ENCODE data around the gene FBXW7. TPM values are rescaled to one million over a fixed set of nuclear protein-coding genes. Genes with fewer than 3 reads are reported as not detected.

The FBXW7 gene
- total and polyA plus RNA-seq, 2 donors from 2014 or later = 5.5 to 64.0 TPM

DNA sequence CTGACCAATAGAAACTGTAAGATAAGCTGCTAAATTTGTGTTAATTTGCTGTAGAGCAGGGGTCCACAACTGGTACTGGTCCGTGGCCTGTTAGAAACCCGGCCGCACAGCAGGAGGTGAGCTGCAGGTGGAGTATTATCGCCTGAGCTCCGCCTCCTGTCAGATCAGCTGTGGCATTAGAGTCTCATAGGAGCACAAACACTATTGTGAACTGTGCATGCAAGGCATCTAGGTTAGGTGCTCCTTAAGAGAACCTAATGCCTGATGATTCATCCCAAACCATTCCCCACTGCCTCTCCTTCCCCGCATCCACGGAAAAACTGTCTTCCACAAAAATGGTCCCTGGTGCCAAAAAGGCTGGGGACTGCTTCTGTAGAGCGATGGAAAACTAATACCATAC, 19.7 kb downstream of the FBXW7 start:
- H3K27ac ChIP-seq (ENCODE audit: low read depth in 2 of 2, low read length in 2 of 2) = no peak overlapping the region
- no peaks in the 10 kb centered on the region for H3K27me3 ChIP-seq (ENCODE audit: control insufficient read depth, insufficient read depth, low read length)
- H3K36me3 ChIP-seq (ENCODE audit: control insufficient read depth in 2 of 3, insufficient read depth in 3 of 3, low read length in 3 of 3) = no peaks in the 10 kb centered on the region
- no peak overlapping the region for H3K4me3 ChIP-seq (ENCODE audit: low read length in 3 of 3)
- TF ChIP-seq, protein P1, sequence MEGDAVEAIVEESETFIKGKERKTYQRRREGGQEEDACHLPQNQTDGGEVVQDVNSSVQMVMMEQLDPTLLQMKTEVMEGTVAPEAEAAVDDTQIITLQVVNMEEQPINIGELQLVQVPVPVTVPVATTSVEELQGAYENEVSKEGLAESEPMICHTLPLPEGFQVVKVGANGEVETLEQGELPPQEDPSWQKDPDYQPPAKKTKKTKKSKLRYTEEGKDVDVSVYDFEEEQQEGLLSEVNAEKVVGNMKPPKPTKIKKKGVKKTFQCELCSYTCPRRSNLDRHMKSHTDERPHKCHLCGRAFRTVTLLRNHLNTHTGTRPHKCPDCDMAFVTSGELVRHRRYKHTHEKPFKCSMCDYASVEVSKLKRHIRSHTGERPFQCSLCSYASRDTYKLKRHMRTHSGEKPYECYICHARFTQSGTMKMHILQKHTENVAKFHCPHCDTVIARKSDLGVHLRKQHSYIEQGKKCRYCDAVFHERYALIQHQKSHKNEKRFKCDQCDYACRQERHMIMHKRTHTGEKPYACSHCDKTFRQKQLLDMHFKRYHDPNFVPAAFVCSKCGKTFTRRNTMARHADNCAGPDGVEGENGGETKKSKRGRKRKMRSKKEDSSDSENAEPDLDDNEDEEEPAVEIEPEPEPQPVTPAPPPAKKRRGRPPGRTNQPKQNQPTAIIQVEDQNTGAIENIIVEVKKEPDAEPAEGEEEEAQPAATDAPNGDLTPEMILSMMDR (IDR thresholded peaks at IDR 0.05; ENCODE audit: borderline replicate concordance, extremely low read depth, insufficient read depth) = no peak
- intact Hi-C loops (cut with DNase I) = no loop called here
- H3K4me1 ChIP-seq (ENCODE audit: control insufficient read depth in 2 of 3, insufficient read depth in 2 of 3, low read depth in 1 of 3, low read length in 3 of 3) = no peaks in the 10 kb centered on the region
- no peak overlapping the region for H3K9ac ChIP-seq (ENCODE audit: low read length in 3 of 3)
- H3K9me3 ChIP-seq (ENCODE audit: control insufficient read depth in 2 of 3, insufficient read depth in 1 of 3, low read length in 3 of 3) = no peaks in the 10 kb centered on the region
- FAIRE-seq (no peak), DNase-seq (no peak)

DNA sequence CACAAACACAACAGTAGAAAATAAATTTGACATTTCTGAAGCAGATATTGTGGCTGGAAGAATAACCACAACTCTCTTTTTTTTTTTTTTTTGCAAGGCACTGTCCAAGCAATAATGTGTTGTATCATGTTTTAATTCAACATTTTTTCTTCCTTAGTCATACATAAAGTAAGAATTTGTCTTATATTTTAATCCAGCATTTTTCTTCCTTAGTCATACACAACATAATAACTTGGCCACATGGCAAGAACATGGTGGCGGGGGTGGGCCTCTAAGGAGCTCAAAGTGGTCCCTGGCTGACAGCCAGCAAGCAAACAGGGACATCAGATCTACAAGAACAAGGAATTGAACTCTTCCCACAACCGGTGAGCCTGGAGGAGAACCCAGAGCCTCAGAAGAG, 20.2 kb downstream of the FBXW7 start:
- H3K27me3 ChIP-seq (ENCODE audit: control insufficient read depth, insufficient read depth, low read length) = no peaks in the 10 kb centered on the region
- H3K27ac ChIP-seq (ENCODE audit: low read depth in 2 of 2, low read length in 2 of 2) = no peak overlapping the region
- H3K4me1 ChIP-seq (ENCODE audit: control insufficient read depth in 2 of 3, insufficient read depth in 2 of 3, low read depth in 1 of 3, low read length in 3 of 3) = no peaks in the 10 kb centered on the region
- FAIRE-seq (no peak), DNase-seq (no peak)
- no peaks in the 10 kb centered on the region for H3K9me3 ChIP-seq (ENCODE audit: control insufficient read depth in 2 of 3, insufficient read depth in 1 of 3, low read length in 3 of 3)
- TF ChIP-seq, protein P1 (IDR thresholded peaks at IDR 0.05; ENCODE audit: borderline replicate concordance, extremely low read depth, insufficient read depth) = no peak
- no peaks in the 10 kb centered on the region for H3K36me3 ChIP-seq (ENCODE audit: control insufficient read depth in 2 of 3, insufficient read depth in 3 of 3, low read length in 3 of 3)
- H3K9ac ChIP-seq (ENCODE audit: low read length in 3 of 3) = no peak overlapping the region
- intact Hi-C loops (cut with DNase I) = no loop called here
- H3K4me3 ChIP-seq (ENCODE audit: low read length in 3 of 3) = no peak overlapping the region

DNA sequence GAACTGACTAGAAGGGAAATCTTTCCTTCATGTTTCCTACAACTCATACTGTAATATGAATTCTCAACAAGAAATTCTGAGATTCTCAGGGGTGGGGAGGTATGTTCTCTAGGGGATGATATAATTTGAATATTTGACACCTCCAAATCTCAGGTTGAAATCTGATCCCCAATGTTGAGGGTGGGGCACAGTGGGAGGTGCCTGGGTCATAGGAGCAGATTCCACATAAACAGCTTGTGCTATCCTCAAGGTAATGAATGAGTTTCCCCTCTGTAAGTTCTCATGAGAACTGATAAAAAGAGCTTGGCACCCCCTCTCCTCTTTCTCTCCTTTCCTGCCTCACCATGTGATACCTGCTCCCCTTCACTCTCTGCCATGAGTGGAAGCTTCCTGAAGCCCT, 21.5 kb downstream of the FBXW7 start:
- no peak overlapping the region for H3K4me3 ChIP-seq (ENCODE audit: low read length in 3 of 3)
- H3K4me1 ChIP-seq (ENCODE audit: control insufficient read depth in 2 of 3, insufficient read depth in 2 of 3, low read depth in 1 of 3, low read length in 3 of 3) = no peaks in the 10 kb centered on the region
- H3K36me3 ChIP-seq (ENCODE audit: control insufficient read depth in 2 of 3, insufficient read depth in 3 of 3, low read length in 3 of 3) = no peaks in the 10 kb centered on the region
- H3K27me3 ChIP-seq (ENCODE audit: control insufficient read depth, insufficient read depth, low read length) = no peaks in the 10 kb centered on the region
- TF ChIP-seq, protein P1 (IDR thresholded peaks at IDR 0.05; ENCODE audit: borderline replicate concordance, extremely low read depth, insufficient read depth) = no peak
- no peaks in the 10 kb centered on the region for H3K9me3 ChIP-seq (ENCODE audit: control insufficient read depth in 2 of 3, insufficient read depth in 1 of 3, low read length in 3 of 3)
- no peak overlapping the region for H3K9ac ChIP-seq (ENCODE audit: low read length in 3 of 3)
- H3K27ac ChIP-seq (ENCODE audit: low read depth in 2 of 2, low read length in 2 of 2) = no peak overlapping the region
- DNase-seq (no peak), FAIRE-seq (no peak)
- intact Hi-C loops (cut with DNase I) = no loop called here

DNA sequence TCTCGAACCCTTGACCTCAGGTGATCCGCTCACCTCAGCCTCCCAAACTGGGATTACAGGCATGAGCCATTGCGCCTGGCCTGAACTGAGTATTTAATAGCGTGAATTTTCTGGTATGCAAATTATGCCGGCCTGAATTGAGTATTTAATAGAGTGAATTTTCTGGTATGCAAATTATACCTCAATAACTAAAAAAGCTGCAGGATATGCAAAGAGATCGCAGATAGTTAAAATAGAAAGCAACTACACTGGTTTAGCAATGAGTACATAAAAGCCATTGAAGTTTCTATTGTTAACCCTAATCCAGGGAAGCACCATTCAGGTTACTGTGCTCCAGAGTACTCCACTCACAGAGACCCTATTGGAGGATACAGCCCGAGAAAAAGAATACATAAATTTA, 22.8 kb downstream of the FBXW7 start:
- Histone ChIP-seq H3K27me3 (ENCODE audit: control insufficient read depth, insufficient read depth, low read length) (no peaks in the 10 kb centered on the region), H3K4me3 (ENCODE audit: low read length in 3 of 3) (no peak overlapping the region), H3K4me1 (ENCODE audit: control insufficient read depth in 2 of 3, insufficient read depth in 2 of 3, low read depth in 1 of 3, low read length in 3 of 3) (no peaks in the 10 kb centered on the region), H3K9me3 (ENCODE audit: control insufficient read depth in 2 of 3, insufficient read depth in 1 of 3, low read length in 3 of 3) (no peaks in the 10 kb centered on the region), H3K36me3 (ENCODE audit: control insufficient read depth in 2 of 3, insufficient read depth in 3 of 3, low read length in 3 of 3) (no peaks in the 10 kb centered on the region), H3K9ac (ENCODE audit: low read length in 3 of 3) (no peak overlapping the region), H3K27ac (ENCODE audit: low read depth in 2 of 2, low read length in 2 of 2) (no peak overlapping the region)
- TF ChIP-seq, protein P1 (IDR thresholded peaks at IDR 0.05; ENCODE audit: borderline replicate concordance, extremely low read depth, insufficient read depth) = no peak
- FAIRE-seq (no peak), DNase-seq (no peak)
- intact Hi-C loops (cut with DNase I) = no loop called here
